Prostate gland (tissue), 2 donors: ENCODE results near the gene METTL25B. TPM values are rescaled to one million over a fixed set of nuclear protein-coding genes. Genes with fewer than 3 reads are reported as not detected.

Source experiments
- DNase-seq: peaks from one replicate; pipeline ENCODE4 v3.0.0-alpha.2; 2019; ENCODE audit warnings: low spot score
- H3K27ac ChIP-seq, 2 donors: fragments of 200-600 bp; sonication (generic); 2 replicates each; pipeline ENCODE4 v1.5.1; 2017 to 2019
- H3K27me3 ChIP-seq: fragments of 200-600 bp; sonication (generic); replicated peaks from 2 replicates; pipeline ENCODE4 v1.5.1; 2019; ENCODE audit not compliant: insufficient read depth
- H3K36me3 ChIP-seq, 2 donors: fragments of 200-600 bp; sonication (generic); 1 replicate in 1 of 2; 2 replicates in 1 of 2; pipeline versions ENCODE4 v1.5.1 to v1.8.1; 2017 to 2019
- H3K4me1 ChIP-seq: fragments of 200-600 bp; sonication (generic); replicated peaks from 2 replicates; pipeline ENCODE4 v1.5.1; 2019
- H3K4me3 ChIP-seq, 2 donors: fragments of 200-600 bp; sonication (generic); 2 replicates each; pipeline ENCODE4 v1.5.1; 2017 to 2019
- H3K9me3 ChIP-seq: fragments of 200-600 bp; sonication (generic); 2 replicates; pipeline ENCODE4 v1.5.1; 2017
- POLR2A ChIP-seq: fragments of 450-650 bp; IDR thresholded peaks from one replicate; pipeline ENCODE4 v1.6.1; 2016; ENCODE audit warnings: antibody characterized with exemption, mild to moderate bottlenecking
- POLR2AphosphoS5 ChIP-seq: sonication (generic); formaldehyde crosslinking; IDR thresholded peaks from one replicate; pipeline ENCODE4 v1.6.1; 2017; ENCODE audit warnings: antibody characterized with exemption
- WGBS: methylation state at CpG from one replicate; pipeline ENCODE4 v1.1.5; 2018; 5-methylcytosine and 5-hydroxymethylcytosine counted together
- intact Hi-C: fragments of 100-400 bp; cut with DNase I; formaldehyde crosslinking; loops from one replicate; pipeline ENCODE4 v1.14.2; 2022
- total RNA-seq, 2 donors: library from RNA; depleted of rRNA; stranded (reverse); fragments of >200 nt; gene quantifications; one replicate each; pipeline ENCODE4 v1.1.0, GENCODE V29; 2016
- TF ChIP-seq, protein P1 (sequence below), 4 experiments: fragments of 200-600 bp in 2 of 4; fragments of 450-650 bp in 2 of 4; sonication (generic) in 2 of 4; IDR thresholded peaks; 1 replicate in 3 of 4; 2 replicates in 1 of 4; pipeline ENCODE4 v1.5.1; 2016 to 2019; ENCODE audit warnings: antibody characterized with exemption in 4 of 4, mild to moderate bottlenecking in 2 of 4, moderate library complexity in 2 of 4

Gene METTL25B
- total RNA-seq, 2 donors from 2014 or later, result 62.0 to 69.5 TPM

DNA sequence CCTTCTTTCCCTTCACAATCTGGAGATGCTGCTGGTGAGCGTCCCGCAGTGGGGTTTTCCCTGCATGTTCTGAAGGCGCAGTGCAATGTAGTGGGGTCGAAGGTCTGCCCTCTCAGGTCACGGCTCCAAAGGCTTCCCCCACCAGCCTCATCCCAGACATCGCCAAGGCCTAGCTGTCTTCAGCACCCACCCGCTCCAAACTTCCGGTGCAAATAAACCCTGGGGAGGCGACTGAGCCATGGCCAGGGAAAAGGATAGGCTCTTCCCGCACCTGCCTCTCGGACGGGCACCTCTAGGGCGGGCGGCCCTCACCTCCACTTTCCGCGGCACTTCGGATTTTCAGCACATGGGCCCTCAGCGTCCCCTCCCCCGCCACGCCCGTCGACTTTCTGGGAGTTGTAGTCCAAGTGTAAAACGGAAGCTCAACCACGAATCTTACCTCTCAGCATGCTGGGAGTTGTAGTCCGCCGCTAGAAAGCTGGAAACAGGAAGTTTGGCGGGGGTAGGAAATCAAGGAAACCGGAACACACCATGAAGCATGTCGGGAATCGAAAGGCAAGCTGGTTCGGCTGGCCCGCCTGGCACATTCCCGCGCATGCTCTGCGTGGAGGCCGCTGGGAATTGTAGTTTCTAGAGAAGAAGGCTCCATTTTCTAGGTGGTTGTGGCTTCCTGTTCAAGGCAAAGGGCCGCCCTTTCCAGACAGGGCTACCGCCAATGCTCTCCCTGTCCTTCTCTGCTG, 12.6 kb downstream of the METTL25B start, which contains the start of gene MRPL24:
Gene MRPL24, minus strand, starts transcription at position 348 of the 740 bp plus-strand sequence. CDS start 2,384 bp downstream, outside the sequence.
- Histone ChIP-seq H3K4me1 (peaks cover 4% of the 10 kb centered on the region), H3K27ac (peak within 1 kb of the TSS; percentile 76 to 81), H3K27me3 (no peaks in the 10 kb centered on the region), H3K9me3 (no peaks in the 10 kb centered on the region), H3K36me3 (peaks cover 4 to 20% of the 10 kb centered on the region in 2 donors), H3K4me3 (peak within 1 kb of the TSS; percentile 44 to 47)
- intact Hi-C loops, result no loop called here
- DNase-seq, result peak; percentile 99
- under 1% methylated on average over 38 of the region's 38 CpGs for WGBS
- TF ChIP-seq, protein P1, sequence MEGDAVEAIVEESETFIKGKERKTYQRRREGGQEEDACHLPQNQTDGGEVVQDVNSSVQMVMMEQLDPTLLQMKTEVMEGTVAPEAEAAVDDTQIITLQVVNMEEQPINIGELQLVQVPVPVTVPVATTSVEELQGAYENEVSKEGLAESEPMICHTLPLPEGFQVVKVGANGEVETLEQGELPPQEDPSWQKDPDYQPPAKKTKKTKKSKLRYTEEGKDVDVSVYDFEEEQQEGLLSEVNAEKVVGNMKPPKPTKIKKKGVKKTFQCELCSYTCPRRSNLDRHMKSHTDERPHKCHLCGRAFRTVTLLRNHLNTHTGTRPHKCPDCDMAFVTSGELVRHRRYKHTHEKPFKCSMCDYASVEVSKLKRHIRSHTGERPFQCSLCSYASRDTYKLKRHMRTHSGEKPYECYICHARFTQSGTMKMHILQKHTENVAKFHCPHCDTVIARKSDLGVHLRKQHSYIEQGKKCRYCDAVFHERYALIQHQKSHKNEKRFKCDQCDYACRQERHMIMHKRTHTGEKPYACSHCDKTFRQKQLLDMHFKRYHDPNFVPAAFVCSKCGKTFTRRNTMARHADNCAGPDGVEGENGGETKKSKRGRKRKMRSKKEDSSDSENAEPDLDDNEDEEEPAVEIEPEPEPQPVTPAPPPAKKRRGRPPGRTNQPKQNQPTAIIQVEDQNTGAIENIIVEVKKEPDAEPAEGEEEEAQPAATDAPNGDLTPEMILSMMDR (IDR thresholded peaks at IDR 0.05), result no peak
- peak; percentile 100 for TF ChIP-seq POLR2AphosphoS5

DNA sequence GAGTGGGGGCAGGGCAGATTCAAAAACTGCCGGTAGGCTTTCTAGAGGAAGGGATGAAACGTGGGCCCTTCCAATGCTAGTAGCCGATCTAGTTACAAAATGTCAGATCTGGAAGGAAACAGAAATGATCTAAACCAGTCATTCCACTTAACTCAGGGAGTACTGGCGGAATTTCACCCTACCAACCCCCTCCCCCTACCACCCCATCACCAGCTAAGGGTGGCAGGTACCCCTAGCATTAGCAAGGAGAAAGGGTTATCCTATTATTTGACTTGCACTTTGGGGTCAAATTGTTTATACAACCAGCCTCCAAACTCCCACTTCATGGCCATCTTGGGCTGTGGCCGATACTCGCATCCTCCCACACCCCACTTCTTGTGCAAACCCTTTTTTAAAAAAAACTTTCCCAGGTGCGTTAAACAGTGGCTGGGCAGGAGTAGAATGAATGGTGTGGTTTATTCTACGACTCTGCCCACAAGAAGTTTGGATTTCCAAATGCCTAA, 13.3 kb downstream of the METTL25B start:
- peaks cover 4 to 20% of the 10 kb centered on the region in 2 donors for H3K36me3 ChIP-seq
- no peak for DNase-seq
- peaks cover 8% of the 10 kb centered on the region for H3K4me1 ChIP-seq
- no peaks in the 10 kb centered on the region for H3K9me3 ChIP-seq
- 49% methylated on average over 8 of the region's 8 CpGs for WGBS
- peak overlapping the region in 1 of 2 donors; percentile 47 for H3K4me3 ChIP-seq
- TF ChIP-seq, protein P1 (IDR thresholded peaks at IDR 0.05), result no peak
- TF ChIP-seq POLR2A (no peak), POLR2AphosphoS5 (no peak)
- intact Hi-C loops, result no loop called here
- H3K27me3 ChIP-seq, result no peaks in the 10 kb centered on the region
- H3K27ac ChIP-seq, result peak overlapping the region; percentile 76 to 81

DNA sequence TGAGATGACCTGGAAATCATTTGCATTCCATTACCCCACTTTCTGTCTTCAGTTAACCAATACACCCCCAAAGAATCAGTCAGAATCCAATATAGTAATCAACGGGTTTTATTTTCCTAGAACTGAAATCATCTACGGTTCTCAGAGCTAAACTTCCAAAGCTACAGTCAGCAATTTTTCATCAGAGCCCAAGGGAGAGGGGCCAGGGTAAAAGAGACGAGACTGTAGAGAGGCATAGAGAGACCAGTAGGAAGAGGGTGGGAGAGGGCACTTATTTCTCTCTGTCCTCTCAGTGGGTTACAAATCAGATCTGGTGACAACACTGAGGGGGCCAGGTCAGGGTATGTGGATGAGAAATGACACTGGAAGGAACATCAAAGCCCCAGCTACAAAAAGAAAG, 13.7 kb downstream of the METTL25B start:
- Histone ChIP-seq H3K4me1 (peaks cover 8% of the 10 kb centered on the region), H3K36me3 (peaks cover 4 to 20% of the 10 kb centered on the region in 2 donors), H3K27ac (peak overlapping the region in 1 of 2 donors; percentile 81), H3K4me3 (no peak overlapping the region), H3K9me3 (no peaks in the 10 kb centered on the region), H3K27me3 (no peaks in the 10 kb centered on the region)
- DNase-seq, result no peak
- 81% methylated on average over 3 of the region's 3 CpGs for WGBS
- no peak for TF ChIP-seq POLR2AphosphoS5
- no peak for TF ChIP-seq POLR2A
- TF ChIP-seq, protein P1 (IDR thresholded peaks at IDR 0.05), result no peak
- intact Hi-C loops, result no loop called here

DNA sequence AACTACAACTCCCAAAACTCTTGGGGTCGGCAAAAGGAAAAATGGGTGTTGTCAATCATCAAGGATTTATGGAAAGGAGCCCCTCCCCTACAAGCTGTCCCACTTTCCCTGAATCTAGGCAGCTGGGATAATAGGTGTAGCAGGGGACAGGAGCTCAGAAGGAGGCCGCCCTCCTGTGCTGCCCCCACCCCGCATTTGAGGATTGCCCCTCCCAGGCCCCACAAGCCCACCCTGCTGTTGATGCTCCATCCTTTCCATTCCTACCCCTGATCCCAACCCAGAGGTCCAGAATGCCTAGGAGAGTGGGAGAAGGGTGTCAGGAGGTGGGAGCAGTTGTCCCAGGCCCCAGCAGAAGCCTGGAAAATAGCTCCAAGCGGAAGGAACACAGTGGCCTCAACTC, 14.5 kb downstream of the METTL25B start:
- H3K27me3 ChIP-seq, result no peaks in the 10 kb centered on the region
- no peak overlapping the region for H3K4me3 ChIP-seq
- TF ChIP-seq, protein P1 (IDR thresholded peaks at IDR 0.05), result no peak
- no peak for TF ChIP-seq POLR2AphosphoS5
- TF ChIP-seq POLR2A, result no peak
- H3K9me3 ChIP-seq, result no peaks in the 10 kb centered on the region
- DNase-seq, result no peak
- no peak overlapping the region for H3K27ac ChIP-seq
- H3K36me3 ChIP-seq, result peaks cover 4 to 20% of the 10 kb centered on the region in 2 donors
- peaks cover 14% of the 10 kb centered on the region for H3K4me1 ChIP-seq
- WGBS, result 94% methylated on average over 4 of the region's 4 CpGs
- intact Hi-C loops, result no loop called here
